NCI-H2171 (cell line): ENCODE results near the gene NOTUM.

Experiments used
- DNase-seq: peaks from one replicate; lab custom pipeline; 2025; lab: John Stamatoyannopoulos, UW

The NOTUM gene

GRCh38 chr17:81909966-81910839 lies 50.8 kb downstream of the NOTUM start:
- no peak for DNase-seq

- DNase-seq: no peak
These were observed 51.8 kb downstream of the NOTUM start for GRCh38 chr17:81909231-81909630.

DNA sequence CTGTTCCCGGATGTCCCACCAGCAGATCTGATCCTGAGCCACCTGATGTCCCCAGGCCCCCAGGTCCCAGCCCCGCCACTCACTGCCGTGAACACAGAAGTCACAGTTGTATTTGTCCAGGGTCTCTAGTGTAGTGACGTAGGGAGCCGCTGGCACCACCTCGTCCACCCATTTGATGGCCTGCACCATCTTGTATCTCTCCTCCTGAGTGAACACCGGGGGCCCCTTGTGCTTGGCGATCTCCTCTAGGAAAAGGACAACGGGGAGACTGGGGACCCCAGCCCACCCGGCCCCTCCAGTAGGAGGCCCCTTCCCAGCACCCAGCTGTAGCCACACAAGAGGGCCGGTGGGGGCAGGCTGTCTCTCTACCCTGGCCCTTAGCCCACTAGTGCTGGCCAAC lies 52.2 kb downstream of the NOTUM start:
- DNase-seq: no peak

DNA sequence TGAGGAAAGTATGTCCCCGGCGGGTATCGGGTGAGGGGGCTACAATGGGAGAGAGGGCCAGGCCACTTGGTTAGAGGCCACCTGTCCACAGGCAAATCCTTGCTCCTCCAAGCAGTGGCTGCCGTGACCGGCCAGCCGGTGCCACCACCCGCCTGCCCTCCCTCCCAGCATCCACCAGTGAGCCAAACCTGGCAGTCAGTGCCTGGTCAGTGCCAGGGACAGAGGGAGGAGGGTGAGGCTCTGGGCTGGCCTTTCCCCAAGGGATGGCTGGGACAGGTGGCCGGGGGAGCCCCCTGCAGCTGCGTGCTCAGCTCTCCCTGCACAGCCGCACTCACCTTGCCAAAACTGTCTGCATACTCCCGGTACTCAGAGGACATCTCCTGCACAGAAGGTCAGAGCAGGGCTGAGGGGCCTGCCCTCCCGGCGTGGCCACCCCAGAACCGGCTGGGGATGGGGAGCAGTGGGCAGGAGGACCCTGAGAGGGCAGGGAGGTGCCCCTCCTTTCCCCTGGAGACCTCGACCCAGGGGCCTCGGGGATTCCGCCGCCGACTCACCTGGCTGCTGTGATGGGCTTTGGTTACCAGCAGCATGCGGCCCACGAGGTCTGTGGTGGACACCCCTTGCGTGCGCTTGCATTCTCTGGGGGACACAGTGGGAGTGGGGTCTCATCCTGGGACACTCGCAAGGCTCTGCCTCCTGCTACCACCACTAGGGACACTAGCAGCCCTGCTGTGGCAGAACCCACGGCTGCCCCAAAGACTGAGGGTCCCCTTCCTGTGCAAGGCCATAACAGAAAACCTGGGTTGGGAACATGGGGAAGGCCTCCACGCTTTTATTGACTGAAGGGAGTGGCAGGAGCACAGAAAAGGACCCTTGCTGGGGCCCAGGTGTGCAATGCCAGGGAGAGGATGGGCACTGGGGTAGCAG lies 53.5 kb downstream of the NOTUM start:
- DNase-seq: no peak

GRCh38 chr17:81906476-81907218 lies 54.3 kb downstream of the NOTUM start:
- DNase-seq: no peak

GRCh38 chr17:81905993-81906392 lies 55.0 kb downstream of the NOTUM start:
- DNase-seq: no peak

- DNase-seq: no peak
These were observed 55.5 kb downstream of the NOTUM start for GRCh38 chr17:81905424-81905875.

DNA sequence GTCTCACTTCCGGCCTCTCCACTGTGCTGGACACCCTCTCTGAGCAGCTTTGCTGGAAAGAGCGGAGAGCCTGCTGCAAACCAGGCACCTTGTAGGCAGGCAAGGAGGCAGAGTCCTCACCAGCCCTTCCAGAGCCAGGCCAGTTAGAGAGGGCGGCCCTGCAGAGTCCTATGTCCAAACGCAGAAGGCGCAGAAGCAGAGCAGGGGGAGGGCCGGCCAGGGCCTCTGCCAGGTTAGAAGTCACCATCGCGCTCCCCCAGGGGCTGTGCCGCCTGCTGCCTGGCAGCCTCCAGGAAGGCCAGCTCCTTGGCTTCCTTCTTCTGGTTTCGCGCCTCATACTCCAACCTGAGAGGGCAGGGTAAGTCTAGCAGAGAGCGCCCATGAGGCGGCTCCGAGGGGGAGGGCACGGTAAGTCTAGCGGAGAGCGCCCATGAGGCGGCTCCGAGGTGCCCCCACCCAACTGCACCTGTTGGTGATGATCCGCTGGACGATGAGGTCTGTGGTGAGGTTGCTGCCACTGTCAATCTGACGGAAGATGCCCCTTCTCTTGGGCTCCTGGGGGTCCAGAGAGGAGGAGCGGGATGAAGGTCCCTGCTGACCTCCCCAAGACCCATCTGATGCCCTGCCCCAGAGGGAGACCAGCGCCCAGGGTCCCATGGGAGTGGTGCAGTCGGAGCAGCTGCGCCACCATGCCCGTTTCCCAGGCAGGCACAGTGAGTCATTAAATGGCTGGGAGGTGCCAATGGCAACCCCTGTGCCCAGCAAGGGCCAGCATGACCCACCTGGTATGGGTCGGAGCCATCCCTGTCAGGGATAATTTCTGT lies 56.2 kb downstream of the NOTUM start:
- no peak for DNase-seq

GRCh38 chr17:81903896-81904599 lies 56.9 kb downstream of the NOTUM start:
- DNase-seq: no peak

- DNase-seq: no peak
These were observed 57.6 kb downstream of the NOTUM start for GRCh38 chr17:81903415-81903831.

- DNase-seq: no peak
These were observed 58.2 kb downstream of the NOTUM start for GRCh38 chr17:81902653-81903414.
